Neural cell (in vitro differentiated cells): ENCODE measurements around the gene RGS5.

ENCODE experiments used
- EP300 ChIP-seq: fragments of 450-650 bp; conservative IDR thresholded peaks from 2 replicates; pipeline ENCODE4 v1.6.1; 2014; ENCODE audit warnings: antibody characterized with exemption, mild to moderate bottlenecking, moderate library complexity; ENCODE audit not compliant: poor library complexity, severe bottlenecking
- EZH2 ChIP-seq: fragments of 200-600, 300-800 bp; shearing (Covaris generic), sonication (generic); IDR thresholded peaks from 2 replicates; pipeline ENCODE4 v1.6.1; 2014; ENCODE audit warnings: antibody characterized with exemption, low read length, borderline replicate concordance, mild to moderate bottlenecking; ENCODE audit not compliant: insufficient read depth, poor library complexity, severe bottlenecking
- MXI1 ChIP-seq: fragments of 450-650 bp; conservative IDR thresholded peaks from 2 replicates; pipeline ENCODE4 v1.6.1; 2014; ENCODE audit warnings: antibody characterized with exemption, mild to moderate bottlenecking; ENCODE audit not compliant: poor library complexity, severe bottlenecking
- POLR2AphosphoS5 ChIP-seq: IDR thresholded peaks from 2 replicates; pipeline ENCODE4 v1.6.1; 2012
- RAD21 ChIP-seq: fragments of 450-650 bp; conservative IDR thresholded peaks from 2 replicates; pipeline ENCODE4 v1.6.1; 2014; ENCODE audit warnings: antibody characterized with exemption, mild to moderate bottlenecking, moderate library complexity
- SMC3 ChIP-seq: fragments of 450-650 bp; conservative IDR thresholded peaks from 2 replicates; pipeline ENCODE4 v1.6.1; 2014; ENCODE audit warnings: antibody characterized with exemption, mild to moderate bottlenecking, moderate library complexity; ENCODE audit not compliant: poor library complexity
- TF ChIP-seq, protein P1 (sequence below): IDR thresholded peaks from 2 replicates; pipeline ENCODE4 v1.6.1; 2012; ENCODE audit warnings: borderline replicate concordance
- TF ChIP-seq, protein P2 (sequence below): fragments of 450-650 bp; IDR thresholded peaks from 2 replicates; pipeline ENCODE4 v1.5.1; 2014; ENCODE audit warnings: antibody characterized with exemption, mild to moderate bottlenecking, moderate library complexity; ENCODE audit not compliant: poor library complexity, severe bottlenecking

GRCh38 chr1:163155606-163156005, 47.1 kb downstream of the RGS5 start:
- TF ChIP-seq POLR2AphosphoS5: no peak
- TF ChIP-seq, protein P1, sequence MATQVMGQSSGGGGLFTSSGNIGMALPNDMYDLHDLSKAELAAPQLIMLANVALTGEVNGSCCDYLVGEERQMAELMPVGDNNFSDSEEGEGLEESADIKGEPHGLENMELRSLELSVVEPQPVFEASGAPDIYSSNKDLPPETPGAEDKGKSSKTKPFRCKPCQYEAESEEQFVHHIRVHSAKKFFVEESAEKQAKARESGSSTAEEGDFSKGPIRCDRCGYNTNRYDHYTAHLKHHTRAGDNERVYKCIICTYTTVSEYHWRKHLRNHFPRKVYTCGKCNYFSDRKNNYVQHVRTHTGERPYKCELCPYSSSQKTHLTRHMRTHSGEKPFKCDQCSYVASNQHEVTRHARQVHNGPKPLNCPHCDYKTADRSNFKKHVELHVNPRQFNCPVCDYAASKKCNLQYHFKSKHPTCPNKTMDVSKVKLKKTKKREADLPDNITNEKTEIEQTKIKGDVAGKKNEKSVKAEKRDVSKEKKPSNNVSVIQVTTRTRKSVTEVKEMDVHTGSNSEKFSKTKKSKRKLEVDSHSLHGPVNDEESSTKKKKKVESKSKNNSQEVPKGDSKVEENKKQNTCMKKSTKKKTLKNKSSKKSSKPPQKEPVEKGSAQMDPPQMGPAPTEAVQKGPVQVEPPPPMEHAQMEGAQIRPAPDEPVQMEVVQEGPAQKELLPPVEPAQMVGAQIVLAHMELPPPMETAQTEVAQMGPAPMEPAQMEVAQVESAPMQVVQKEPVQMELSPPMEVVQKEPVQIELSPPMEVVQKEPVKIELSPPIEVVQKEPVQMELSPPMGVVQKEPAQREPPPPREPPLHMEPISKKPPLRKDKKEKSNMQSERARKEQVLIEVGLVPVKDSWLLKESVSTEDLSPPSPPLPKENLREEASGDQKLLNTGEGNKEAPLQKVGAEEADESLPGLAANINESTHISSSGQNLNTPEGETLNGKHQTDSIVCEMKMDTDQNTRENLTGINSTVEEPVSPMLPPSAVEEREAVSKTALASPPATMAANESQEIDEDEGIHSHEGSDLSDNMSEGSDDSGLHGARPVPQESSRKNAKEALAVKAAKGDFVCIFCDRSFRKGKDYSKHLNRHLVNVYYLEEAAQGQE: no peak
- TF ChIP-seq EP300: no peak
- no peak for TF ChIP-seq EZH2
- TF ChIP-seq, protein P2, sequence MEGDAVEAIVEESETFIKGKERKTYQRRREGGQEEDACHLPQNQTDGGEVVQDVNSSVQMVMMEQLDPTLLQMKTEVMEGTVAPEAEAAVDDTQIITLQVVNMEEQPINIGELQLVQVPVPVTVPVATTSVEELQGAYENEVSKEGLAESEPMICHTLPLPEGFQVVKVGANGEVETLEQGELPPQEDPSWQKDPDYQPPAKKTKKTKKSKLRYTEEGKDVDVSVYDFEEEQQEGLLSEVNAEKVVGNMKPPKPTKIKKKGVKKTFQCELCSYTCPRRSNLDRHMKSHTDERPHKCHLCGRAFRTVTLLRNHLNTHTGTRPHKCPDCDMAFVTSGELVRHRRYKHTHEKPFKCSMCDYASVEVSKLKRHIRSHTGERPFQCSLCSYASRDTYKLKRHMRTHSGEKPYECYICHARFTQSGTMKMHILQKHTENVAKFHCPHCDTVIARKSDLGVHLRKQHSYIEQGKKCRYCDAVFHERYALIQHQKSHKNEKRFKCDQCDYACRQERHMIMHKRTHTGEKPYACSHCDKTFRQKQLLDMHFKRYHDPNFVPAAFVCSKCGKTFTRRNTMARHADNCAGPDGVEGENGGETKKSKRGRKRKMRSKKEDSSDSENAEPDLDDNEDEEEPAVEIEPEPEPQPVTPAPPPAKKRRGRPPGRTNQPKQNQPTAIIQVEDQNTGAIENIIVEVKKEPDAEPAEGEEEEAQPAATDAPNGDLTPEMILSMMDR: no peak
- TF ChIP-seq MXI1: no peak
- no peak for TF ChIP-seq SMC3
- TF ChIP-seq RAD21: no peak
